NCI-H1092 treated with DMSO at 0.1 percent for 48 hours (cell line): Measurements from ENCODE around the gene PRR5L.

Experiments used
- DNase-seq: peaks from one replicate; lab custom pipeline; 2025; lab: John Stamatoyannopoulos, UW

PRR5L gene

GRCh38 chr11:36432738-36433137 lies 136.7 kb downstream of the PRR5L start:
- DNase-seq: no peak

DNA sequence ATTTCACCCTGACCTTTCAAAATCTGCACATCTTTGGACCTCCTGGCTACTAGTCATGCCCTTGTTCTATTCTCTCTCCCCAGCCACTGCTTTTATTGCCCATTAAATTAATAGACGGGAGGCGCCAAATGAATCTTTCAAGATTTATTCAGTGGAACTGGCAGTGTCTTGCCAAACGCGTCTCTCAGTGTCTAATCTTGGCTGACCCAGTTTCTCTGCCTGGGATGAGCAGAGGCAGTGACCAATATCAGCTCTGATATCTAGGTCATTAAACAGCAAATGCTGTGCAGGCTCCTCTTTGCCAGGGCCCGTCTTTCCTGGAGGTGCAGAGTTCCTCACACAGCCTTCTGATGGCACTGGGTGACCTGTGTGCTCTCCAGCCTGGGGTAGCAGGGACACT lies 140.0 kb downstream of the PRR5L start:
- DNase-seq: no peak

GRCh38 chr11:36436589-36436988 lies 140.5 kb downstream of the PRR5L start:
- DNase-seq: no peak

DNA sequence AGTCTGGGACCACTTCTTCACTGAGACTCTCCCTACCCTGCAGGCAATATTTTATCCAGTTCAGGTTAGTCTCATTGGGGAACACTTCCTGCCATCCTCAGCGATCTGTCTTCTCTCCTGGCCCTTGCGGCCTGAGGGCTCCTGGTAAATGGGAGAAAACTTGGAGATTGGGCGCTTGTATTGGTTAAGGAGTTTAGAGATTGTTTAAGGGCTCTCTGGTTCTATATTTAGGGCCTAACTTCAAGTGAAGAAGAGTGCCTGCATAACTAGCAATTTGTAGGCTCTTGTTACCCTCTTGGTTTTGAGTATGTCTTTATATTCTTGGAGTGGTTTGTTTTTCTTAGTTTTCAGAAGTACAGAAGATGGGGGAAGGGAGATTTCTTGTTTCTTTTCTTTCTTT lies 141.3 kb downstream of the PRR5L start:
- DNase-seq: no peak

GRCh38 chr11:36438126-36438525 lies 142.0 kb downstream of the PRR5L start:
- DNase-seq: no peak

DNA sequence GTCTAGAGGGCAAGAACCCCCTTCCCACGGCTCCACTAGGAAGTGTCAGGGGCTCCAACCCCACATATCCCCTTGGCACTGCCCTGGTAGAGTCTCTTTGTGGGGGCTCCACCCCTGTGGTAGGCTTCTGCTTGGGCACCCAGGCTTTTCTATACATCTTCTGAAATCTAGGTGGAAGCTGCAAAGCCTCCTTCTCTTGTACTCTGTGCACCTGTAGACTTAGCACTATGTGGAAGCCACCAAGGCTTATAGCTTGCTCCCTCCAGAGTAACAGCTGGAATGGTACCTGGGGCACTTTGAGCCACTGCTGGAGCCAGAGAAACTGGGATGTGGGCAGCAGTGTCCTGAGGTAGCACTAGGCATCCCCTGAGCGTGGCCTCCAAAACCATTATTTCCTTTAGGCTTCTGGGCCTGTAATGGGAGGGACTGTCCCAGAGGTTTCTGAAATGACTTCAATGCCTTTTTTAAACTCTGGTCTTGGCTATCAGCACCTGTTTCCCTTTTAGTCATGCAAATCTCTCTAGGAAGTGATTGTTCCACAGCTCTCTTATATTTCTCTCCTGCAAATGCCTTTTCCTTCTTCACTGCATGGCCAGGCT lies 145.6 kb downstream of the PRR5L start:
- DNase-seq: no peak

DNA sequence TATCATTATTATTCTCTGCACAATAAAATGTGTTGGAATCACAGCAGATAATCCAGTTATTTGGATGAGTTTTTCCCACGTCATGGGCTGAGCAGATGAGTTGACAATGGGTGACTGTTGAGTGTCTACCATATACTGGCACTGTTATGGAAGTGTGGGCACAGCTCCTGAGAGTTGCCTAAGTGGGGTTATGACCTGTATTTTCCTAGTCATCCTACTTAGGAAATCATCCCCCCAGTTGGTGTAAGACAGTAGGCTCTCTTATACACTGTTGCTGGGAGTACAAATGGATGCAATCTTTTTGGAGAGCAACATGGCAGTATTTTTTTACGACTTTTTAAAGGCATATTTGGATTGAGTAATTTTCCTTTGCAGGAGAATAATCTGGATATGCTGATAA lies 147.6 kb downstream of the PRR5L start:
- DNase-seq: no peak

GRCh38 chr11:36446135-36446534 lies 150.0 kb downstream of the PRR5L start:
- DNase-seq: no peak

DNA sequence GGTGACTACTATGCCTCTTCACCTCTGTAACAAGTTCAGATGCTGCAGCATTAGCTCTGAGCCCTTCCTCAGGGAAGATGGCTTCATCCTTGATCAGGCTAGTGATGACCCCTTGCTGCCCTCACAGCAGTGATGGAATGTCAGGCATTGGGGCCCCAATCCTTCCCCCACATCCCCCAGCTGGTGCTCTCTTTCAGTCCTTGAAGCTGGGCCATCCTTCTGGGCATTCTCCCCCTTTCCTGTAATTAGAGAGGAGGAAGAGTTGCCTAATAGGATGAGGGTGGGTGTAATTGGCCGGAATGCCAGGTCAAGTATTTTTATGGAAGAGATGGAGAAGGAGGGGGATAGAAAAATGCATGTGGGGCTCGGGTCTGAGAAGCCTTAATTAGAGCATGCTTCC lies 151.4 kb downstream of the PRR5L start:
- DNase-seq: no peak

DNA sequence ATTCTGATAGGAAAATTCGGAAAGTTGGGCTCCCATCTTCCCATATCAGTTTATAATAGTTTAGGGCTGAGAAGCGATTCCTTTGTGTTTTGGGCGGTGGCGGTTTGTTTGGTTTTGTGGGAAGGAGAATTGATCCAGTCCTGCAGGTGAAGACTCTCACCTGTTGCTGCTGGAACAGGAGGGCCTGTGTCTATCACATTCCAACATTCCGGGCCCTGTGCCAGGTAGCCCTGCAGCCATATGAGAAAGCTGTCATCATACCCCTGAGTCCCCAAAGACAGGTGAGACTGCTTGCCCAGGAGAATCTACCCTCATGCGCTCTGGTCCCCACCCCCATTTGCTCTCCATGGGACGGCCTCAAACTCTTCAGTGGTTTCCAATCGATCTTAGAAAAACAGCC lies 151.9 kb downstream of the PRR5L start:
- DNase-seq: no peak

GRCh38 chr11:36449561-36450096 lies 153.5 kb downstream of the PRR5L start:
- no peak for DNase-seq

DNA sequence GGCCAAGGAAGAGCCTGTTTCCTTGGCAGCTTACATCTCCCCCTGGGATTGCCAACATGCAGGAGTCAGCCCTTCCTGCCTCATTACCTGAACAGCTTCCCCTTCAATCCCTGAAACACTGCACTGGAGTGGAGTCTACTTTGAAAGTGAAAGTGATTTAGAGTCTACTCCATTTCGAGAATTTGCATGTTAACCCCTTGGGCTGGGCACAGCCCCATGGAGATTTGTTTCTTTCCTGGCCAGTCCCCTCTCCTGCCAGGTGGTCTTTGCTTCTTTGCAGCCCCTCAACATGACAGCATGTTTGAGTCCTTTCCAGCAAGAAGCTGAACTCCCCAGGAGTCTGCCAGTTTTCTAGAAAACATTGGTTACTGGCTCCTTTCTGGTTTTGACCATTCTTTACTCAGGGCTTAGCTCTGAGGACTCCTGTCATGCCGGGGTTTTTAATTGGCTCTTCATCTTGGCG lies 154.1 kb downstream of the PRR5L start:
- no peak for DNase-seq

DNA sequence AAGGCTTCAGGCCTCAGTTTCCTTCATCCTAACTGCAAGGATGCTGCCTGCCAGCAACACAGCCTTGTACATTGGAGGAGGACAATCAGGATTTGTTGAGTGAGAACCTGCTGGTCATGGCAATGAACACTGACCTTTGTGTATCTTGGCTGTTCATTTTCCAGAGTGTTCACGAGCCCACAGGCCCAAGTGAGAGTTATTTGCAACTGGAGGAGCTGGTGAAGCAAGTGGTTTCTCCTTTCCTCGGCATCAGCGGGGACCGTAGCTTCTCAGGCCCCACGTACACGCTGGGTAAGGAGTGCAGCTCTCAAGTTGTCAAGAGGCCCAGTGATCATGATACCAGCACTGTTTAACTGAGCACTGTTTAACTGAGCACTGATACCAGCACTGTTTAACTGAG lies 155.0 kb downstream of the PRR5L start:
- DNase-seq: no peak

DNA sequence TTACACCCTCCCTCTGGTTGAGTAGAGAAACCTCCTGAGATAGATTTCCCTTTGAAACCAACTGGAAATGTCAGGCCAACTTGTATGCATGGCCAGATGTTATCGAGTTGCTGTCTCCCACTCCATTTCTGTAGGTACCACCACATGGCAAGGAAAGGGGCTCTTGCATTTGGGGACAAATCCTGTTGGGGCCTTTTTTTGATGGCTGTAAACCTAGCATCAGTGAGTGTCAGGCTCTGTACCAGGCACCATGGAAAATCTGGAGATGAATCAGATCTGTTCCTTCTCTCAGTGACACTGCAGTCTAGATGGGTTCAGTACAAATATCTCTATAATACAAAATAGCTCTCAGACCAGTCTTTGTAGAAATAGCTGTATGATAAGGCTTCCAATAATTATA lies 155.6 kb downstream of the PRR5L start:
- no peak for DNase-seq

DNA sequence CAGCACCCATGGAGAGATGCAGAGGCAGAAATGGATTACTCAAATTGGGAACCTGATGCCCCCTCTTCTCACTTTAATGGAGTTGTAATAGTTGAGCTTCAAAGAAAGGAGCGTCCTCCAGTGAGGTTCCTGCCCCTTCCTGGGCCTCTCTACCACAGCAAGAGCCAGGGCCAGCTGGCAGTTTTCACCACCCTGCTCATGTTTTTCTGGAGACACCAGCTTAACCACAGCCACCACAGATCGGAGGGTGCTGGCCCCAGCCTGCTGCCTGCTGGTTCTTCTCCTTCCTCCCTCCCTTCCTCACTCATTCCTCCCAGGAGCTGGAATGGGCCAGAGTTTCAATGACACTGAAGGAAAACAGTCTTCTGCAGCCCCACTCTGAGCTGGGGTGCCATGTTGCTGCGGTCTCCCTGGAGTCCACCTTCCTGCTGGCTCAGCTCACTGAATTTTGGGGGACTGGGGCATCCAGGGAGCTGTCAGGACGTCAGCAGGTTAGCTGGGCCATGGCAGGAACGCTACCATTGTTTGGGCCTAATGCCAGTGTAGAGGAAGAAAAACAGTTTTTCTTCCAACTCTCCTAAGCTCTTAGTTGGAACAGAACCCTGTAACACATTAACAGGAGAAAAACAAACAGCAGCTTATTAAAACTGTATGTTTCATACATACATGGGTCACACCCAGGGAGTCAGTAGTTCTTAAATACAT lies 156.3 kb downstream of the PRR5L start:
- DNase-seq: no peak

GRCh38 chr11:36452961-36453360 lies 156.9 kb downstream of the PRR5L start:
- no peak for DNase-seq

- DNase-seq: no peak
Observed at GRCh38 chr11:36453678-36454077, 157.6 kb downstream of the PRR5L start.

- DNase-seq: no peak
Observed at GRCh38 chr11:36454551-36454940, 158.5 kb downstream of the PRR5L start.

- peak; percentile 30 for DNase-seq
Observed at GRCh38 chr11:36454941-36455631, 159.0 kb downstream of the PRR5L start.

- DNase-seq: peak; percentile 21
Observed at GRCh38 chr11:36455658-36456111, 159.6 kb downstream of the PRR5L start.

GRCh38 chr11:36456156-36456555 lies 160.1 kb downstream of the PRR5L start:
- no peak for DNase-seq

DNA sequence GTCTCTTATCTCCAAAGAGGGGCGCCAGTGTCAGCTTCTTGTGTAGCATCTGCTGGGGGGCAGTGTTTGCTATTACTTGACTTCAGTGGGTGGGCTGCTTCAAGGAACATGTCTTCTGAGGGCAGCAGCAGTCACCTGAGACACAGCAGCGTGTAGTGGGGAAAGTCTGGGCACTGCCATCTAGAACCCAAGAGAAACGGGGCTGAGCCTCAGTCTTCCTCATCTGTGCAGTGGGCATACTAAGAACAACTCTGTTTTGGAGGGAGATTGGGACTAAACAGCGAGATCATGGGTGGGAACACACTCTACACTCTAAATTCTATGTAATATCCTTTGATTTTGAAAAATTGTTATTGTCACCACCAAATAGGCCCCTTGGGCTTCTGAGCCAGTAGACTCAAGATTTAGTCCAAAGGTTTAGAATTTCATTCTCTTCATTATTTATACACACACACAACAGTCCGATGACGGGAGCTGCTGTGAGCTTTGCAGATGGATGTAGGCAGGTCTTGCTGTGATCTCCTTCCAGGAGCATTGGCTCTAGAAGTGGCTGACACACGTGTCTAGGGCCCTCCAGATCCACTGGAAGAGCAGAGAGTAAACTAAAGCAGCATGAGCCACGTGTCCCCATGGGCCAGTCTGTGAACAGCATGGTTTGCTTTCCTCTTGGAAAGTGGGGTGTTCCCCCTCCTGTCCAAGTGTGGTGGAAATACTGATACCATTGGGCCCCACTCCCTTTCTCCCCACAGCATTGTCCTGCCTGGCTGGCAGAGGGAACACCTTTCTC lies 162.2 kb downstream of the PRR5L start:
- DNase-seq: no peak
